GM19324 (cell line): ENCODE data around the gene RPS6KC1.
"Not testable (repeated sequence)": the region's sequence is repeated elsewhere in the genome, so short reads cannot be mapped to it uniquely, and the experiment has no call there.

Experiments used
- ATAC-seq: cut with Tn5 transposase; IDR thresholded peaks from one replicate; pipeline ENCODE4 v1.9.1; 2021; ENCODE audit warnings: mild to moderate bottlenecking, moderate library complexity; ENCODE audit not compliant: unreplicated experiment, low FRiP score

Gene RPS6KC1

DNA sequence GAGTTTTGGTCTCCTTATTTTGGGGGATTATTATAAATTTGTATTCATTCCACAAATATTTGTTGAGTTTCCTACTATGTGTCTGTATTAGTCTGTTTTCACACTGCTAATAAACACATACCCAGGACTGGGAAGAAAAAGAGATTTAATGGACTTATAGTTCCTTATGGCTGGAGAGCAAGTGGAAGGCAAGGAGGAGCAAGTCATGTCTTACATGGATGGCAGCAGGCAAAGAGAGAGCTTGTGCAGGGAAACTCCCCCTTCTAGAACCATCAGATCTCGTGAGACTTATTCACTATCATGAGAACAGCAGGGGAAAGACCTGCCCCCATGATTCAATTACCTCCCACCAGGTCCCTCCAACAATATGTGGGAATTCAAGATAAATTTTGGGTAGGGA lies 267.4 kb downstream of the RPS6KC1 start:
- not testable (repeated sequence) for ATAC-seq

DNA sequence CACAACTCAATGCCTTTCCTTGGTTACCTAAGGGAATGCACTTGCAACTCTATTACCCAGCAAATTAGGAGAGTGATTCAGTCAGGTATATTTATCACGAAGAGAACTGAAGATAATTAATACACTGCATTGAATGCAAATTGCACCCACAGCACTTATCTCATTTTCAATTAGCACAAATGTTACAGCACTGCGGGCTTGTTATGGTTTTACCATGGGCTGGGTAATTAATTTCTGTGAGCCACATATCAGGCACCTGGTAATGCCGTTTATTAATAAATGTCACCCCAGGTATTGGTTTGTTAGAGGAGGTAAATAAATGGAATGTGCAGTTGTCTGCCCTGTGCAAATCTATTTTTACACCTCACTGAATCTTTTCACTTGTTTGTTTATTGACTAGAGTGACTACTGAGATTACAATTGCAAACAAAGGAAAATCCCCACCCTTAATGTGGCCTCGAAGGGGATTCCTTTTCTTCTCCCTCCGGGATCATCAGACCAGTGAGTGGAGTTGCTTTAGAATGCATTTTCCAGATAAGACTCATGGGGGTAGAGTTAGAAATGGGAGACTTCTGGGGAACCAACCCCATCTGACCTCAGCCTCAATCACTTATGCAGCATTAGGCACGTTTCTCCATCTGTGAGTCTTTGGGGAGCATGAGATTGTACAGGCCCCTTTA lies 269.3 kb downstream of the RPS6KC1 start:
- ATAC-seq, result no peak
